ENCODE data around the gene ZDHHC6.

GRCh38 chr10:112465299-112465883, 18.7 kb upstream of the ZDHHC6 start:
- TF ChIP-seq GATA2 (IDR thresholded peaks at IDR 0.05; ENCODE audit: low read depth, low read length) = no peak
- no peak for TF ChIP-seq GATA3 (IDR thresholded peaks at IDR 0.05; ENCODE audit: low read depth, low read length)
